Mammary epithelial cell (primary cell): ENCODE data around the gene ADGRE1.

ENCODE experiments used
- CTCF ChIP-seq, 2 donors: IDR thresholded peaks in 1 of 2; conservative IDR thresholded peaks in 1 of 2; 2 replicates each; pipeline ENCODE4 v1.5.1; 2011 to 2012; ENCODE audit warnings: inconsistent platforms in 2 of 2, low read length in 2 of 2, mild to moderate bottlenecking in 2 of 2, control low read depth in 1 of 2, low read depth in 1 of 2; ENCODE audit not compliant: insufficient read depth in 1 of 2; ENCODE audit errors: extremely low read depth in 1 of 2
- EZH2 ChIP-seq: IDR thresholded peaks from 2 replicates; pipeline ENCODE4 v1.6.1; 2012; ENCODE audit warnings: low read length, inconsistent platforms, borderline replicate concordance

- TF ChIP-seq CTCF (conservative IDR thresholded peaks at IDR 0.05 in 1 of 2, IDR thresholded peaks at IDR 0.05 in 1 of 2; ENCODE audit: extremely low read depth in 1 of 2, insufficient read depth in 1 of 2, low read depth in 1 of 2, low read length in 2 of 2): no peak
- no peak for TF ChIP-seq EZH2
Measured at GRCh38 chr19:6890401-6890913, 3.1 kb downstream of the ADGRE1 start.
